KMS-11 (cell line): ENCODE data around the gene SLC7A8.
"Not testable (repeated sequence)": the region's sequence is repeated elsewhere in the genome, so short reads cannot be mapped to it uniquely, and the experiment has no call there.

ENCODE experiments used
- H2AFZ ChIP-seq: fragments of 200-600 bp; sonication (generic); 2 replicates; pipeline ENCODE4 v1.6.1; 2016; ENCODE audit warnings: antibody characterized with exemption, mixed run types, low read depth
- H3K27ac ChIP-seq: fragments of 200-600 bp; sonication (generic); 2 replicates; pipeline ENCODE4 v1.6.1; 2016; ENCODE audit warnings: mild to moderate bottlenecking, mixed run types
- H3K27me3 ChIP-seq: fragments of 200-600 bp; sonication (generic); 2 replicates; pipeline ENCODE4 v1.6.1; 2017; ENCODE audit warnings: mild to moderate bottlenecking, low read depth, mixed run types, moderate library complexity; ENCODE audit not compliant: insufficient read depth
- H3K36me3 ChIP-seq: fragments of 200-600 bp; sonication (generic); 2 replicates; pipeline ENCODE4 v1.6.1; 2017; ENCODE audit warnings: mild to moderate bottlenecking, mixed run types; ENCODE audit not compliant: insufficient read depth
- H3K4me1 ChIP-seq: fragments of 200-600 bp; sonication (generic); 2 replicates; pipeline ENCODE4 v1.6.1; 2016; ENCODE audit warnings: mild to moderate bottlenecking, low read depth, mixed run types; ENCODE audit not compliant: poor library complexity, severe bottlenecking
- H3K4me2 ChIP-seq: fragments of 200-600 bp; sonication (generic); 2 replicates; pipeline ENCODE4 v1.7.0; 2016; ENCODE audit warnings: mild to moderate bottlenecking, mixed run types
- H3K4me3 ChIP-seq: fragments of 200-600 bp; sonication (generic); IDR thresholded peaks from 2 replicates; pipeline ENCODE4 v1.6.1; 2017; ENCODE audit warnings: low read depth, low read length, mixed read lengths; ENCODE audit not compliant: insufficient read depth
- H3K79me2 ChIP-seq: fragments of 200-600 bp; sonication (generic); 2 replicates; pipeline ENCODE4 v1.6.1; 2016; ENCODE audit warnings: low read depth, mixed run types; ENCODE audit not compliant: insufficient read depth
- H3K9ac ChIP-seq: fragments of 200-600 bp; sonication (generic); 2 replicates; pipeline ENCODE4 v1.6.1; 2016; ENCODE audit warnings: mild to moderate bottlenecking, mixed run types
- H4K20me1 ChIP-seq: fragments of 200-600 bp; sonication (generic); 2 replicates; pipeline ENCODE4 v1.6.1; 2016; ENCODE audit warnings: mild to moderate bottlenecking, mixed run types; ENCODE audit not compliant: insufficient read depth
- CTCF ChIP-seq: fragments of 200-600 bp; sonication (generic); conservative IDR thresholded peaks from 2 replicates; pipeline ENCODE4 v1.6.1; 2017; ENCODE audit warnings: low read depth, mild to moderate bottlenecking, antibody characterized with exemption, low read length, moderate library complexity, mixed read lengths

SLC7A8 gene

GRCh38 chr14:23208324-23208723 lies 24.9 kb upstream of the SLC7A8 start:
- no peak for TF ChIP-seq CTCF
- Histone ChIP-seq H3K27ac (no peak overlapping the region), H3K4me3 (no peak overlapping the region)

GRCh38 chr14:23207146-23207540 lies 23.7 kb upstream of the SLC7A8 start:
- no peaks in the 10 kb centered on the region for H3K79me2 ChIP-seq
- no peak overlapping the region for H3K4me3 ChIP-seq
- no peak for TF ChIP-seq CTCF
- no peaks in the 10 kb centered on the region for H4K20me1 ChIP-seq
- no peak overlapping the region for H3K9ac ChIP-seq
- no peak overlapping the region for H2AFZ ChIP-seq
- no peaks in the 10 kb centered on the region for H3K4me1 ChIP-seq
- no peaks in the 10 kb centered on the region for H3K36me3 ChIP-seq
- H3K27me3 ChIP-seq: no peaks in the 10 kb centered on the region
- no peak overlapping the region for H3K27ac ChIP-seq
- H3K4me2 ChIP-seq: no peak overlapping the region

More at GRCh38 chr14:23208324-23208723, 24.9 kb upstream of the SLC7A8 start:
- no peak overlapping the region for H3K4me2 ChIP-seq
- no peaks in the 10 kb centered on the region for H3K36me3 ChIP-seq
- H2AFZ ChIP-seq: no peak overlapping the region
- H4K20me1 ChIP-seq: no peaks in the 10 kb centered on the region
- H3K79me2 ChIP-seq: no peaks in the 10 kb centered on the region
- no peaks in the 10 kb centered on the region for H3K27me3 ChIP-seq
- no peaks in the 10 kb centered on the region for H3K4me1 ChIP-seq
- H3K9ac ChIP-seq: no peak overlapping the region

- TF ChIP-seq CTCF: no peak
- Histone ChIP-seq H2AFZ (no peak overlapping the region), H3K79me2 (no peaks in the 10 kb centered on the region), H3K27me3 (no peaks in the 10 kb centered on the region), H3K9ac (no peak overlapping the region), H3K36me3 (no peaks in the 10 kb centered on the region), H4K20me1 (no peaks in the 10 kb centered on the region), H3K4me3 (no peak overlapping the region), H3K4me1 (no peaks in the 10 kb centered on the region), H3K4me2 (no peak overlapping the region), H3K27ac (no peak overlapping the region)
These were observed 23.1 kb upstream of the SLC7A8 start for GRCh38 chr14:23206422-23207145.

GRCh38 chr14:23202001-23202400 lies 18.5 kb upstream of the SLC7A8 start:
- H3K27ac ChIP-seq: no peak overlapping the region
- no peaks in the 10 kb centered on the region for H3K4me1 ChIP-seq
- no peaks in the 10 kb centered on the region for H4K20me1 ChIP-seq
- H3K36me3 ChIP-seq: no peaks in the 10 kb centered on the region
- H3K4me3 ChIP-seq: no peak overlapping the region
- no peaks in the 10 kb centered on the region for H3K27me3 ChIP-seq
- no peaks in the 10 kb centered on the region for H3K79me2 ChIP-seq
- H2AFZ ChIP-seq: no peak overlapping the region
- H3K4me2 ChIP-seq: no peak overlapping the region
- no peak for TF ChIP-seq CTCF
- H3K9ac ChIP-seq: no peak overlapping the region

GRCh38 chr14:23199141-23199540 lies 15.7 kb upstream of the SLC7A8 start:
- not testable (repeated sequence) for H3K4me2 ChIP-seq, H3K36me3 ChIP-seq, H3K27me3 ChIP-seq, H4K20me1 ChIP-seq, H2AFZ ChIP-seq, H3K79me2 ChIP-seq, H3K4me1 ChIP-seq, H3K4me3 ChIP-seq, H3K27ac ChIP-seq, H3K9ac ChIP-seq

GRCh38 chr14:23196487-23196886 lies 13.0 kb upstream of the SLC7A8 start:
- not testable (repeated sequence) for H3K4me3 ChIP-seq, H3K27ac ChIP-seq, H3K9ac ChIP-seq, H3K27me3 ChIP-seq, H3K4me2 ChIP-seq, H2AFZ ChIP-seq, H4K20me1 ChIP-seq, H3K4me1 ChIP-seq, H3K36me3 ChIP-seq, H3K79me2 ChIP-seq
